Measurements from ENCODE around the gene H6PD. TPM values are rescaled to one million over a fixed set of nuclear protein-coding genes. Genes with fewer than 3 reads are reported as not detected.

Gene H6PD
- total RNA-seq, 8 experiments from 2014 or later: 6.8 to 23.4 (median 9.3) TPM

DNA sequence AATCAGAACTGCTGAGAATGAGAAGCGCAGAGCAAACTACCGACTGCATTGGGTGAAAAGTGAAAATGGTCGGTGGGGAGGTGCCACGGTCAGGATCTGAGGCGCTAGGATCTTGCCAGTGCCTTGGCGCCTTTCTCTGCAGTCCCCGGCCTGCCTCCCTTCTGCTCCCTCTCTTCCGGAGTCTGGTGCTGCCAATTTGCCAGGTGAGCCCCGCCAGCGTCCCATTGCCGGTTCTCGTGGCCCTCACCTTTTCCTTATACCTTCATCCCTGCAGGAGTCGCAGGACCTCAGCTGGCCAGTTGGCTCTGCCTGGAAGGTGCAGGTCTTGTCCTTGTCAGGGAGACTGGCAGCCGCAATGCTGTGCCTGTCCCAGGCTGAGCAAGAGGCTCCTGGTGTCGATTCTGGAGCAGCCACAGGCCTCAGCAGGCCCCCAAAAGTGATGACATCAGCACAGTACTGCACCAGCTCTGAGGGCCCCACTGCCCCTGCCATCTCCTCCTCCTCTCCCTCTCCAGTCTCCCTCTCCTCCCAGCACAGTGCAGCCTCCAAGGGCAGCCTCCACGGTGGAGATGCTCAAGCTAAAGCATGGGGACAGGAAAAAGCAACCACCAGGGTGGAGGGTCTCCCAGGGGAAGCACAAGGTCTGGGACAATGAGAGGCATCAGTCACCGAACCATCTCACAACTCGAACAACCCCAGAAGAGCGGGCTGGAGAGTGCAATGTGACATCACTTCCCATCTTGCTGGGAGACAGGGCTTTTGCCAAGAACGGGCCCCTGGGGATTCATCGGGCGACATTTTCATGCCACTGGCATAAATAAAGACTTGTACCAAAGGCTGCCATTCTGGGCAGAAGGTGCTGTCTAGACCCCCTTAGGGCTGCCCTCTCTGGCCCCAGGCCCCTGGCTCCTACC, 37.1 kb upstream of the H6PD start:
- in situ Hi-C loops (cut with MboI; ENCODE audit: low pct_unique_long_range_greater_than_20kb in 2 of 9, low sequenced_read_pairs in 9 of 9, unreplicated experiment in 9 of 9): loop anchor here in 2 of 9 experiments (10.0 kb wide), 1 partner anchor 83 kb away; no protein-coding TSS in a partner anchor
- no peak overlapping the region for H3K4me3 ChIP-seq
- peaks cover 27 to 39% of the 10 kb centered on the region in 2 donors for H3K4me1 ChIP-seq (replicated peaks in 1 of 2)
- no peak for ATAC-seq (replicated peaks in 6 of 8)
- no peak overlapping the region for H3K27ac ChIP-seq
- WGBS, 10 experiments: 60 to 88% (median 80%) methylated on average over 1 to 19 of the region's 22 CpGs; no CpG with 5 or more reads in 4 of the 10 experiments

DNA sequence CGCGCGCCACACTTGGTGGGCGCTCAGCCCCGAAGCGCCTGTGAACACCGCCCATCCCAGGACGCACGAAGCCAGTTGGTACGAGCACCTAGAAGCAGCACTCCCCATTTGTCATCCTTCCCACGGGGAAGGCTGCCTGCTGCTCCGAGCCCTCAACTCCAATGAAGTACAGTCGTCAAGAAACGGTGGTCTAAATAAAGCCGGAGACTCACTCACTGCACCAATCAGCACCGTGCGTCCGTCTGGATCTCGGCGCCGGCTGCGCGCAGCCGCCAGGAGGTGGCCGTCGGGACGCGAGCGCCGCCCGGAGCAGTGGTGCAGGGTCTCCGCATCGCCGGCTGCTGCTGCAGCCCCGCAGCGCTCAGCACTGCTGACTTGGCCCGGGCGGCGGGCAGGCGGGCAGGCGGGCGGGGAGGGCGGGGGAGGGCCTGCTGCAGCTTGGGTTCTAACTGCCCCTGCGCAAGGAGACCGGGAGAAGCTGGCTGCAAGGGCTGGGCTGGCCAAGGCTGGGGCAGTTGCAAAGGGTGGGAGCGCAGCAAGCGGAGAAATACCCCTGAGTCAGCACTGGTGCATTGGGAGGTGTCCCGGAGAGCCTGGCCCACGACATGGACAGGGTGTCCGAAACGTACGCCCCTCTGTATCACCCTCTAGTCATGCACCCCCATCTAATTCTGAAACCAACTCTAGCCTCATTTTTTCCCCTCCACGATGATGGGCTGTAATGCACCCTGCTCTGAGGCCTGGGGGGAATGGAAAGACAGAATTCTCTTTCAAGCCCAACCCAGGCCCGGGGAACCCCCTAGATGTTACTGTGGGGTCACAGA, 35.8 kb upstream of the H6PD start:
- no peak overlapping the region for H3K27ac ChIP-seq
- H3K4me3 ChIP-seq: peak overlapping the region; percentile 1 to 24 (median 16)
- peaks cover 27 to 42% of the 10 kb centered on the region in 2 donors for H3K4me1 ChIP-seq (replicated peaks in 1 of 2)
- in situ Hi-C loops (cut with MboI; ENCODE audit: low pct_unique_long_range_greater_than_20kb in 2 of 9, low sequenced_read_pairs in 9 of 9, unreplicated experiment in 9 of 9): loop anchor here in 2 of 9 experiments (10.0 kb wide), 1 partner anchor 84 kb away; no protein-coding TSS in a partner anchor
- ATAC-seq (replicated peaks in 6 of 8): peak; percentile 17 to 86 (median 80)
- WGBS, 10 experiments: 0 to 80% (median 32%) methylated on average over 1 to 15 of the region's 54 CpGs; no CpG with 5 or more reads in 4 of the 10 experiments

DNA sequence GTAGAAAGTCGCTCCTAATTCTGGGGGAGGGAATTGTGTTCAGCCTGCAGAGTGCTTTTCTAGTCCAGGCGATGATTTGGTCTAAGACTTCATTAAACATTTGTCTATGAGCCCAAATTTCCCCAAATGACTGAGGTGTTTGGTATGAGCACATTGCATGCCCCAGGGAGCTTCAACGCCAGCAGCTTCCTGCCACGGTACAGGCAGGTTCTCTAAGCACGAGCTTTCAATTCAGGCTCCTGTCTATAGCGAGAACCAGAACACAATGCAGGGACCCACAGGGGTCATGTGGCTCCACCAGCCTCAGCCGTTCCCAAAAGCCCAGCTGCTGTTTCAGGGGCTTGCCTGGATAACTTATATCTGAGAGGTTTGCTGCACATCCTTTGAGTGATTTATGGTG, 34.1 kb upstream of the H6PD start:
- ATAC-seq (replicated peaks in 6 of 8): no peak
- H3K4me1 ChIP-seq (replicated peaks in 1 of 2): peaks cover 26 to 40% of the 10 kb centered on the region in 2 donors
- H3K4me3 ChIP-seq: no peak overlapping the region
- 0 to 100% (median 32%) methylated on average over 1 to 7 of the region's 7 CpGs; no CpG with 5 or more reads in 1 of the 10 experiments for WGBS, 10 experiments
- H3K27ac ChIP-seq: no peak overlapping the region
- in situ Hi-C loops (cut with MboI; ENCODE audit: low pct_unique_long_range_greater_than_20kb in 2 of 9, low sequenced_read_pairs in 9 of 9, unreplicated experiment in 9 of 9): no loop called here

DNA sequence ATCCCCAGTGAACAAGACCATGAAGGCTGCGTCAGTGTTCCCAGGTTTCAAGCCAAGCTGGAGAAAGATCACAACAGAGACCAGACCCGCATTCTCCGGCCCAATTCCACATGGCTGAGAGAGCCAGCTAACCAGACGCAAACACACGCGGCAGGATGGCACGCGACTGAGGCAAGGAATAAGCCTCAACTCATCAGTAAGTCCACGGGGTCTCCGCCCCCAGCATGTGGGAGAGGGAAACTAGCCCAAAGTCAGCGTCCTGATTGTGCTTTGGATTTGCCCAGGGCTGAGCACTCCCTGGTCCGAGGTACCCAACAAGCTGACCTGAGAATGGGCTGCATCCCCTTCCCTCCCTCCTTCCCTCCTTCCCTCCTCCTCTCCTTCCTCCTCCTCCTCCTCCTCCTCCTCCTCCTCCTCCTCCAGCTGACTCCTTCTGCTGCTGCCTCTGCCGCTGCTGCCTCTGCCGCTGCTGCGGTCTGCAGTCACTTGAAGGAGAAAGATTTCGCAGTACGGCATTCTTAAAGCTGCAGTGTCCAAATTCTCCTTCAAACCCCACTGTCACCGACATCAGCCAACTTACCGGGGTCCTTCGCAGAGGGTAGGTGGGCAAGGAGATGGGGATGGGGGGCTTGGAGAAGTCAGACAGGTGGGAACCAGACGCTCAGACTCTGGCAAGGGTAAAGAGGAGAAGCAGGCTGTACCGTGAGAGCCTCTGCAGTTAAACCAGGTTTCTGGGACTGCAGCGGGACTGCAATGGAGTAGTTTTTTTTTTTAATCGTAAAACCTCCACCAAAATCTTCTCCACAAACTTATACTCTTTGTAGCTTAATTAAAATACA, 33.0 kb upstream of the H6PD start:
- H3K4me3 ChIP-seq: peak overlapping the region; percentile 7 to 34 (median 22)
- in situ Hi-C loops (cut with MboI; ENCODE audit: low pct_unique_long_range_greater_than_20kb in 2 of 9, low sequenced_read_pairs in 9 of 9, unreplicated experiment in 9 of 9): no loop called here
- H3K4me1 ChIP-seq (replicated peaks in 1 of 2): peaks cover 17 to 28% of the 10 kb centered on the region in 2 donors
- peak in 7 of 8 experiments; percentile 8 to 64 (median 20) for ATAC-seq (replicated peaks in 6 of 8)
- H3K27ac ChIP-seq: no peak overlapping the region
- 0 to 6% (median 1%) methylated on average over 1 to 13 of the region's 24 CpGs; no CpG with 5 or more reads in 1 of the 10 experiments for WGBS, 10 experiments

DNA sequence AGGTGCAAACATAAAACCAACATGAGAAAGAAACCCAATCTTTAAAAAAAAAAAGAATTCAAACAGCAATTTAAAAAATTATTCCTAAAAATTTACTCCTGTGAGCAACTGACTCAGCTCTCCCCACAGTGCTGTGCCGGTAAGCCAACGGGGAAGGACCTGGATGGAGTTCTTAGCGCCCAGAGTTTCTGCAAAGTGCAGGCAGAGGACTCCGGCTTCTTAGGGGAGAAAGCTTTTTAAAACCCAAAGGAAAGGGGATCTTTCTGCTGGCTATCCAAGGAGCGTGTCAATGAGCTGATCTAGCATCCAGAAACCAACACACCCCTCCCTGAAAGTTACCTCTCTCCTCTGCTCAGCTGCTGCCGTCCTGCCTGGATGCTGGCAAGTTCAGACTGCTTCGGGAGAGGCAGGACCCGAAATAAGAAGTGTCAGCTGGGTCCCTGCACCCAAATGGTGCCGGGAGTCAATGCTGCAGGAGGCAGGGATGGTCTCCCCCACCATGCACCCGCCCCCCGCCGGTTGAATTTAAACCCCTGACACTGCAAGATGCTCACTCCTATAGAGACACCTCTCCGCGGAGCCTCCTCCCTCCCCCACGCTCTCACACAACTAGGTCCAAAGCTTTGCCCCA, 32.2 kb upstream of the H6PD start:
- Histone ChIP-seq H3K27ac (no peak overlapping the region), H3K4me3 (no peak overlapping the region), H3K4me1 (replicated peaks in 1 of 2) (peaks cover 17 to 24% of the 10 kb centered on the region in 2 donors)
- in situ Hi-C loops (cut with MboI; ENCODE audit: low pct_unique_long_range_greater_than_20kb in 2 of 9, low sequenced_read_pairs in 9 of 9, unreplicated experiment in 9 of 9): no loop called here
- 0 to 10% (median 1%) methylated on average over 1 to 9 of the region's 15 CpGs; no CpG with 5 or more reads in 1 of the 10 experiments for WGBS, 10 experiments
- ATAC-seq (replicated peaks in 6 of 8): peak in 2 of 8 experiments; percentile 9 to 28

DNA sequence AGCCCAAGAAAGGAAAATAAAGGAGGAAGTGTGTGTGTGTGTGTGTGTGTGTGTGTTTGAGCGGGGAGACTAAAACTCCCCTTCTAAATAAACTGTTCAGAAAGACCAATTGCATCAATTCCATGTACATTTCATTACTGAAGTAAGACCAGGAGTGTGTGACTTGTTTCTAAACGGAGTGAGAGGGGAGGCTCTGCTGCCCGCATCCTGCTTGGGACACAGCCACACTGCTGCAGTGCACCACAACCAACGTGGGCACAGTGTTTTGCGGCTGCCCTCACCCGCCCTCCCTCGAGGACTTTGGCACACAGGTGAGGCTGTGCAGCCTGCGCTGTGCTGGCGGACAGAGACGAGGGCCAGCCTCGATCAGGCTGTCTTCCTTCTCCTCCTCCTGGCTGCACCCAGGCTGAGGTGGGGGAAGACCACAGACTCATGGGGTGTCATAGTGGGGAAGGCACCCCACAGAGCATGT, 31.0 kb upstream of the H6PD start:
- no peak for ATAC-seq (replicated peaks in 6 of 8)
- no peak overlapping the region for H3K4me3 ChIP-seq
- WGBS, 10 experiments: 40 to 100% (median 80%) methylated on average over 1 to 9 of the region's 11 CpGs; no CpG with 5 or more reads in 1 of the 10 experiments
- no peak overlapping the region for H3K27ac ChIP-seq
- in situ Hi-C loops (cut with MboI; ENCODE audit: low pct_unique_long_range_greater_than_20kb in 2 of 9, low sequenced_read_pairs in 9 of 9, unreplicated experiment in 9 of 9): no loop called here
- peaks cover 17 to 21% of the 10 kb centered on the region in 2 donors for H3K4me1 ChIP-seq (replicated peaks in 1 of 2)

DNA sequence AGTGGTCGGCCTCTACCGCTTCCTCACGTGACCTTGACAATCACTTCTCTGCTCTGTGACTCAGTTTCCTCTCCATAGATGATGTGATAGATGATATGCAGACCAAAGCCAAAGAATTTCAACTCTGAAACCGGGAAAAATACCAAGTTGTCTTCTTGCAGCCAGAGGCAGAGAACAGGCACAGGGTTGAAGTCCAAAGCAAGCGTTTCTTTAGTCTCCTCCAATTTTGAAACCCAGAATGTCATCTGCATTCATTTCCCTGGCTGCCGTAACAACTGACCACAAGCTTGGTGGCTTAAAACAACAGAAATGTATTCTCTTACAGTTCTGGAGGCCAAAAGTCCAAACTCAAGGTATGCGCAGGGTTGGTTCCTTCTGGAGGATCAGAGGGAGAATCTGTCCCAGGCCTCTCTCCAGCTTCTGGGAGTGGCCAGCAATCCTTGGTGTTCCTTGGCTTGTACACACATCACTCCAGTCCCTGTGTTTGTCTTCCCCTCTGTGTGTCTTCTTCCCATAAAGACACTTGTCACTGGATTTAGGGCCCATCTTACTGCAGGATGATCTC, 30.3 kb upstream of the H6PD start:
- in situ Hi-C loops (cut with MboI; ENCODE audit: low pct_unique_long_range_greater_than_20kb in 2 of 9, low sequenced_read_pairs in 9 of 9, unreplicated experiment in 9 of 9): no loop called here
- ATAC-seq (replicated peaks in 6 of 8): no peak
- no peak overlapping the region for H3K27ac ChIP-seq
- WGBS, 10 experiments: 57 to 100% (median 86%) methylated on average over 3 to 7 of the region's 7 CpGs; no CpG with 5 or more reads in 2 of the 10 experiments
- H3K4me3 ChIP-seq: no peak overlapping the region
- H3K4me1 ChIP-seq (replicated peaks in 1 of 2): peaks cover 13 to 17% of the 10 kb centered on the region in 2 donors

DNA sequence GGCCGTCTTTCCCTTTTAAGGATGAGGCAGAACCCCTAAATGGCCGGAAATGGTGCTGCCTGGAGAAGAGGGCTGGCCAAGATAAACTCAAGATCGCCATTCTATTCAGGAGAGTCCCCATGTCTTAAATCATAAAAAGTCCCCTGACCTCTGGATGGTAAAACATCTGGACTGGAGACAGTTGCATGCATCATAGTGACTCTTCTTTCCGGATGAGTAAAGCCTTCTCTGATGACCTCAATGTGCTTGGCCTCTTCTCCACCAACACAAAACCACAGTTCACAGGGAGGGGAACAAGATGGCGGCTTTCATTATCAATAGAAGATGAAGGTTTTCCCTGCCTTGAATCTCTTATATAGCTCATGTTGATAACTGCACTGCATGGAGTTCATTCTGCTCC, 27.5 kb upstream of the H6PD start:
- ATAC-seq (replicated peaks in 6 of 8): no peak
- in situ Hi-C loops (cut with MboI; ENCODE audit: low pct_unique_long_range_greater_than_20kb in 2 of 9, low sequenced_read_pairs in 9 of 9, unreplicated experiment in 9 of 9): no loop called here
- WGBS, 10 experiments: 13 to 100% (median 85%) methylated on average over 1 to 5 of the region's 5 CpGs; no CpG with 5 or more reads in 4 of the 10 experiments
- H3K4me1 ChIP-seq (replicated peaks in 1 of 2): peaks cover 2 to 6% of the 10 kb centered on the region in 2 donors
- no peak overlapping the region for H3K4me3 ChIP-seq
- no peak overlapping the region for H3K27ac ChIP-seq

DNA sequence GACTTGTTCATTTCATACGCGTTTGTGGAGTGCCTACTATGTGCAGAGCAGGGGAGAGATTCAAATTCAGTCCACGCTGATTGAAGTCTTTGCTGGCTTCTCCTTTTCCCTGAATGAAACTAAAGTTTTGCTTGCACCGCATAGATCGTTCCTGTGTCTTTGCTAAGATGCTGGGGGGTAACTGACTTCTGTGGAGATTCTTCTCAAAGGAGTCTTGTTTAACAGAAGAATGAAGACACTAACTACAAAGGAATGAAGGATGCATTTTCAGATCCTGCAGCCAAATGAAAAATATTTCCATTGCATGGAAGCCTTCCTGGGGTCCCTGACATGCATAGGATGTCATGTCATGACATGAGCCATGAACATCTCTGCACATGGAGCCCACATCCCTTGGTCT, 26.9 kb upstream of the H6PD start:
- 53 to 100% (median 90%) methylated on average over 1 to 5 of the region's 5 CpGs; no CpG with 5 or more reads in 2 of the 10 experiments for WGBS, 10 experiments
- H3K4me3 ChIP-seq: no peak overlapping the region
- in situ Hi-C loops (cut with MboI; ENCODE audit: low pct_unique_long_range_greater_than_20kb in 2 of 9, low sequenced_read_pairs in 9 of 9, unreplicated experiment in 9 of 9): no loop called here
- H3K27ac ChIP-seq: no peak overlapping the region
- peaks cover 0 to under 1% of the 10 kb centered on the region in 2 donors for H3K4me1 ChIP-seq (replicated peaks in 1 of 2)
- no peak for ATAC-seq (replicated peaks in 6 of 8)

DNA sequence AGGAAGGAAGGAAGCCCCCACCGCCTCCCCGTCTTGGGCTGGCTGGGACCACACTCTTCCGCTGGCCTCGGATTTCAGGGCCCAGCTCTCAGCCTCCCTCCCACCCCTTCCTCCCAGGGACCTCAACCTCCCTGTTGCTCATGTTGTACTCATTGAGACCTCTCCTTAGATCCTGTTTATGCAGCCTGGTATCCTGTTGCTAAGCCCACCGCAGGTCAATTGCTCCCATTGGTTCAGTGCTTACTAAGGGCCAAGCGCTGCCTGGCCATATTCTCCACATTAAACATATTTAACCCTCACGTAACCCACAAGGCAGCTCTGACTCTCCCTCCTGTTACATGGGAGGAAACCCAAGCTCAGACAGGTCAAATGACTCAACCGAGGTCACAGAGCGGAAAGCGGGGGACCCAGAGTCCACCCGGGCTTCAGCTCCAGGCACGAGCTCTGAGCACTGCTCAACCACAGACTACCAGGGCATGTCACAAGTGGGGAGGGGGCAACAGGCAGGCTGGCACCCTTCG, 23.2 kb upstream of the H6PD start:
- Histone ChIP-seq H3K4me3 (no peak overlapping the region), H3K27ac (no peak overlapping the region), H3K4me1 (replicated peaks in 1 of 2) (no peaks in the 10 kb centered on the region)
- ATAC-seq (replicated peaks in 6 of 8): peak in 1 of 8 experiments; percentile 62
- in situ Hi-C loops (cut with MboI; ENCODE audit: low pct_unique_long_range_greater_than_20kb in 2 of 9, low sequenced_read_pairs in 9 of 9, unreplicated experiment in 9 of 9): no loop called here
- WGBS, 10 experiments: 20 to 84% (median 65%) methylated on average over 1 to 10 of the region's 13 CpGs; no CpG with 5 or more reads in 2 of the 10 experiments

DNA sequence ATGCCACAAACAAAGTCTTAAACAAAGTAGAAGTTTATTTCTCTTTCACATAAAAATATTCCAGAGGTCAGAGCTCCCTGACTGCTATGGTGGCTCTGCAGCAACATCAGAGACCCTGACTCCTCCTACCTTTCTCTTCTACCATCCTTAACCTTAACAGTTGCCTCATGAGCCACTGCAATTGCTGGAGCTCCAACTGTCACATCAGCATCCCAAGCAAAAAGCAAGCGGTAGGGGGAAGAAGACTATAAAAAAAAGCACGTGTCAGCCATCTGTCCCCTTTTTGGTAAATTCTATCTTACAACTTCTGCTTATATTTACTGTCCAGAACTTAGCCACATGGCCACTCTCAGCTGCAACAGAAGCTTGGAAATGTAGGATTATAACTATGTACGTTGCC, 21.8 kb upstream of the H6PD start:
- in situ Hi-C loops (cut with MboI; ENCODE audit: low pct_unique_long_range_greater_than_20kb in 2 of 9, low sequenced_read_pairs in 9 of 9, unreplicated experiment in 9 of 9): no loop called here
- ATAC-seq (replicated peaks in 6 of 8): no peak
- H3K27ac ChIP-seq: no peak overlapping the region
- no peaks in the 10 kb centered on the region for H3K4me1 ChIP-seq (replicated peaks in 1 of 2)
- no peak overlapping the region for H3K4me3 ChIP-seq
- WGBS, 10 experiments: 0 to 100% (median 69%) methylated on average over 1 to 3 of the region's 3 CpGs; no CpG with 5 or more reads in 3 of the 10 experiments
